GM21717 (cell line): ENCODE data around the gene CPT1B.
A peak's percentile ranks its signal among the peaks of the same experiment; 100 is the strongest.

Source experiments
- ATAC-seq: cut with Tn5 transposase; IDR thresholded peaks from one replicate; pipeline ENCODE4 v1.9.1; 2021; ENCODE audit warnings: mild to moderate bottlenecking, moderate library complexity; ENCODE audit not compliant: unreplicated experiment

The CPT1B gene

GRCh38 chr22:50571264-50572175 is 6.7 kb downstream of the CPT1B start:
- no peak for ATAC-seq

GRCh38 chr22:50570861-50571260 is 7.4 kb downstream of the CPT1B start:
- ATAC-seq: no peak

- ATAC-seq: no peak
These were observed 8.2 kb downstream of the CPT1B start for GRCh38 chr22:50569896-50570535.

GRCh38 chr22:50569041-50569459 is 9.2 kb downstream of the CPT1B start:
- ATAC-seq: no peak

GRCh38 chr22:50568626-50569025 is 9.6 kb downstream of the CPT1B start:
- ATAC-seq: no peak

- no peak for ATAC-seq
These were observed 10.4 kb downstream of the CPT1B start for GRCh38 chr22:50567721-50568252.

GRCh38 chr22:50564289-50564688 is 13.9 kb downstream of the CPT1B start:
- no peak for ATAC-seq

GRCh38 chr22:50563413-50564160 is 14.6 kb downstream of the CPT1B start:
- no peak for ATAC-seq

- peak; percentile 86 for ATAC-seq
These were observed 15.5 kb downstream of the CPT1B start, which contains the start of gene SYCE3 for GRCh38 chr22:50562523-50563412. Gene SYCE3 (minus strand): TSS chr22:50562919. CDS start chr22:50556405, 6,514 bp downstream.

GRCh38 chr22:50561401-50562358 is 16.5 kb downstream of the CPT1B start:
- no peak for ATAC-seq

- ATAC-seq: no peak
These were observed 18.2 kb downstream of the CPT1B start for GRCh38 chr22:50560034-50560433.

- ATAC-seq: no peak
These were observed 21.5 kb downstream of the CPT1B start for GRCh38 chr22:50556703-50557102.

- ATAC-seq: no peak
These were observed 24.9 kb downstream of the CPT1B start for GRCh38 chr22:50553310-50553709.

GRCh38 chr22:50551160-50551752 is 27.0 kb downstream of the CPT1B start:
- no peak for ATAC-seq

GRCh38 chr22:50550395-50550794 is 27.8 kb downstream of the CPT1B start:
- ATAC-seq: no peak

- ATAC-seq: no peak
These were observed 29.1 kb downstream of the CPT1B start for GRCh38 chr22:50548921-50549790.

- ATAC-seq: no peak
These were observed 29.9 kb downstream of the CPT1B start for GRCh38 chr22:50548040-50548920.
